ENCODE data around the gene ZNF10. TPM values are rescaled to one million over a fixed set of nuclear protein-coding genes. Genes with fewer than 3 reads are reported as not detected.

The ZNF10 gene
- total RNA-seq, 1 donor = 9.8 TPM

DNA sequence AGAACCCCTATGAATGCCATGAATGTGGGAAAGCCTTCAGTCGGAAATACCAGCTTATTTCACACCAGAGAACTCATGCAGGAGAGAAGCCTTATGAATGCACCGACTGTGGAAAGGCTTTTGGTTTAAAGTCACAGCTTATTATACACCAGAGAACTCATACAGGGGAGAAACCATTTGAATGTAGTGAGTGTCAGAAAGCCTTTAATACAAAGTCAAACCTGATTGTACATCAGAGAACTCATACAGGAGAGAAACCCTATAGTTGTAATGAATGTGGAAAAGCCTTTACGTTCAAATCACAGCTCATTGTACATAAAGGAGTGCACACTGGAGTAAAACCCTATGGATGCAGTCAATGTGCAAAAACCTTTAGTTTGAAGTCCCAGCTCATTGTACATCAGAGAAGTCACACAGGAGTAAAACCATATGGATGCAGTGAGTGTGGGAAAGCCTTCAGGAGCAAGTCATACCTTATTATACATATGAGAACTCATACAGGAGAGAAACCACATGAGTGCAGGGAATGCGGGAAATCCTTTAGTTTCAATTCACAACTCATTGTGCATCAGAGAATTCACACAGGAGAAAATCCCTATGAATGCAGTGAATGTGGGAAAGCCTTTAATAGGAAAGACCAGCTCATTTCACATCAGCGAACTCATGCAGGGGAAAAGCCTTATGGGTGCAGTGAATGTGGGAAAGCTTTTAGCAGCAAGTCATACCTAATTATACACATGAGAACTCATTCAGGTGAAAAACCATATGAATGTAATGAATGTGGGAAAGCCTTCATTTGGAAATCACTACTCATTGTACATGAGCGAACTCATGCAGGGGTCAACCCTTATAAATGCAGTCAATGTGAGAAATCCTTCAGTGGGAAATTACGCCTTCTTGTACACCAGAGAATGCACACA lies 73.2 kb downstream of the ZNF10 start:
- no peak for DNase-seq (ENCODE audit: insufficient read length, low spot score, missing footprints)
- Histone ChIP-seq H3K9me3 (ENCODE audit: low read depth, low read length) (peaks cover 56% of the 10 kb centered on the region), H3K27me3 (ENCODE audit: insufficient read depth, low read length) (no peaks in the 10 kb centered on the region), H3K79me2 (ENCODE audit: insufficient read depth, low read length) (no peaks in the 10 kb centered on the region), H3K4me3 (ENCODE audit: insufficient read depth, low read length) (peak overlapping the region; percentile 18), H3K4me1 (ENCODE audit: insufficient read depth, low read length) (no peaks in the 10 kb centered on the region), H3K27ac (ENCODE audit: low read depth, low read length) (no peak overlapping the region), H4K20me1 (ENCODE audit: insufficient read depth, low read length) (no peaks in the 10 kb centered on the region), H3K4me2 (ENCODE audit: insufficient read depth, low read length) (no peak overlapping the region), H2AFZ (ENCODE audit: low read length) (no peak overlapping the region), H3K36me3 (ENCODE audit: insufficient read depth, low read length) (peaks cover 26% of the 10 kb centered on the region)
- TF ChIP-seq CTCF (IDR thresholded peaks at IDR 0.05; ENCODE audit: extremely low read depth, low read depth, low read length) = no peak

DNA sequence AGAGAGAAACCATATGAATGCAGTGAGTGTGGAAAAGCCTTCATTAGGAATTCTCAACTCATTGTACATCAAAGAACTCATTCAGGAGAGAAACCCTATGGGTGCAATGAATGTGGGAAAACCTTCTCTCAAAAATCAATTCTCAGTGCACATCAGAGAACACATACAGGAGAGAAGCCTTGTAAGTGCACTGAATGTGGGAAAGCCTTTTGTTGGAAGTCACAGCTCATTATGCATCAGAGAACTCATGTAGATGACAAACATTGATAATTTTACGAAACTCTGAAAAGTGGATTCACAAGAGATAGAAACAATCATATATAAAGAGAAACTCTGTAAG lies 73.8 kb downstream of the ZNF10 start:
- Histone ChIP-seq H3K4me1 (ENCODE audit: insufficient read depth, low read length) (no peaks in the 10 kb centered on the region), H3K9me3 (ENCODE audit: low read depth, low read length) (peaks cover 56% of the 10 kb centered on the region), H3K4me3 (ENCODE audit: insufficient read depth, low read length) (peak overlapping the region; percentile 18), H3K36me3 (ENCODE audit: insufficient read depth, low read length) (peaks cover 26% of the 10 kb centered on the region), H3K79me2 (ENCODE audit: insufficient read depth, low read length) (no peaks in the 10 kb centered on the region), H3K27me3 (ENCODE audit: insufficient read depth, low read length) (no peaks in the 10 kb centered on the region), H3K27ac (ENCODE audit: low read depth, low read length) (no peak overlapping the region), H2AFZ (ENCODE audit: low read length) (no peak overlapping the region), H4K20me1 (ENCODE audit: insufficient read depth, low read length) (no peaks in the 10 kb centered on the region), H3K4me2 (ENCODE audit: insufficient read depth, low read length) (no peak overlapping the region)
- no peak for TF ChIP-seq CTCF (IDR thresholded peaks at IDR 0.05; ENCODE audit: extremely low read depth, low read depth, low read length)
- no peak for DNase-seq (ENCODE audit: insufficient read length, low spot score, missing footprints)

DNA sequence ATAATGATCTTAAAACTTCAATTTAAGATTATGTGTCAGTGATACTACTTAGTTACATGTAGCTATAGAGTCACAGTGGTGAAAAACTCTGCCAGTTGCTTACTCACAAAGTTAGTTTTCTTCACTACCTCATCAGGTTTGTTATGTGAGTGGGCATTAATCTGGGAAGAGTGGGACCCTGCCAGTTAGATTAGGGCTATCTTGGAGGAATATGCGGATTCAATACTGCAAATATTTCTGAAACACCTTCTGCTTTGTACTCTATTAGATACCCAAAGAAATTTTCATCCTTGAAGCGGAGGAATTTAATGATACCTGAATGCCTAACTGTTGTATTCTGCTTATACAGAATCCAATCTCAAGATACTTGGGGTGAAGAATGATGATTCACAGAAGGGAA lies 76.0 kb downstream of the ZNF10 start:
- no peak overlapping the region for H3K4me2 ChIP-seq (ENCODE audit: insufficient read depth, low read length)
- H2AFZ ChIP-seq (ENCODE audit: low read length) = no peak overlapping the region
- DNase-seq (ENCODE audit: insufficient read length, low spot score, missing footprints) = no peak
- H3K4me3 ChIP-seq (ENCODE audit: insufficient read depth, low read length) = no peak overlapping the region
- peaks cover 22% of the 10 kb centered on the region for H3K36me3 ChIP-seq (ENCODE audit: insufficient read depth, low read length)
- no peaks in the 10 kb centered on the region for H3K79me2 ChIP-seq (ENCODE audit: insufficient read depth, low read length)
- H3K27ac ChIP-seq (ENCODE audit: low read depth, low read length) = no peak overlapping the region
- no peaks in the 10 kb centered on the region for H3K27me3 ChIP-seq (ENCODE audit: insufficient read depth, low read length)
- H3K9me3 ChIP-seq (ENCODE audit: low read depth, low read length) = peaks cover 59% of the 10 kb centered on the region
- no peaks in the 10 kb centered on the region for H4K20me1 ChIP-seq (ENCODE audit: insufficient read depth, low read length)
- TF ChIP-seq CTCF (IDR thresholded peaks at IDR 0.05; ENCODE audit: extremely low read depth, low read depth, low read length) = no peak
- no peaks in the 10 kb centered on the region for H3K4me1 ChIP-seq (ENCODE audit: insufficient read depth, low read length)

Other genes starting within 250 kb of the ZNF10 start
- 54.8 and 55.0 TPM in 2 replicates for gene CHFR, start 243.0 kb upstream of the ZNF10 start, total RNA-seq
- 10.9 and 13.6 TPM in 2 replicates for gene ZNF605, start 174.3 kb upstream of the ZNF10 start, total RNA-seq
- 20.3 and 22.1 TPM in 2 replicates for gene ZNF26, start 144.3 kb upstream of the ZNF10 start, total RNA-seq
- 28.9 and 30.0 TPM in 2 replicates for gene ZNF84, start 93.1 kb upstream of the ZNF10 start, total RNA-seq
- 21.0 and 24.5 TPM in 2 replicates for gene ZNF140, start 49.7 kb upstream of the ZNF10 start, total RNA-seq
- 1.4 and 1.5 TPM in 2 replicates for gene ZNF891, start 353 bp upstream of the ZNF10 start, total RNA-seq
- 18.9 and 20.3 TPM in 2 replicates for gene ZNF268, start 50.9 kb downstream of the ZNF10 start, total RNA-seq
- gene ANHX, start 105.2 kb downstream of the ZNF10 start, total RNA-seq = not detected in 2 replicates